HCT116 (cell line): Measurements from ENCODE around the gene TRIM9. TPM values are rescaled to one million over a fixed set of nuclear protein-coding genes. Genes with fewer than 3 reads are reported as not detected.

Experiments used
- ATAC-seq: fragments of 200-7000 bp; cut with Tn5 transposase; 2 replicates; pipeline ENCODE4 v1.9.1; 2020; ENCODE audit warnings: mild to moderate bottlenecking, moderate library complexity
- BruUV-seq: library from RNA; stranded (reverse); fragments of 400-500 nt; replicated peaks from 2 replicates; lab custom pipeline; 2021; lab: Mats Ljungman, UMichigan
- CTCF ChIA-PET: fragments of 300-600 bp; sonication (Branson Sonifier 250); formaldehyde crosslinking; loops from one replicate; lab custom pipeline; 2021; ENCODE audit warnings: antibody characterized with exemption; lab: Charles Lee
- POLR2A ChIA-PET: fragments of 300-600, 350-600 bp; sonication (Branson Sonifier 250); formaldehyde crosslinking; loops from one replicate; lab custom pipeline; 2021; ENCODE audit warnings: antibody characterized with exemption; lab: Charles Lee
- RAD21 ChIA-PET, 2 experiments: fragments of 300-600 bp; sonication (Branson Sonifier 250); formaldehyde crosslinking; loops; one replicate each; lab custom pipeline; 2023; ENCODE audit warnings: low total read pairs in 2 of 2; ENCODE audit not compliant: uncharacterized antibody in 2 of 2, unreplicated experiment in 2 of 2, low non-redundant PET in 1 of 2; lab: Charles Lee
- DNase-seq: peaks from one replicate; pipeline ENCODE4 v3.0.0-alpha.2; 2010; ENCODE audit warnings: low read depth, low spot score
- H2AFZ ChIP-seq: fragments of 200-600 bp; shearing (Covaris generic), sonication (generic); 2 replicates; pipeline ENCODE4 v1.6.1; 2017; ENCODE audit warnings: low read depth, mixed run types, mixed read lengths, antibody characterized with exemption, low read length; ENCODE audit not compliant: poor library complexity, severe bottlenecking
- H3K27ac ChIP-seq: 2 replicates; pipeline ENCODE4 v1.5.1; 2012; ENCODE audit warnings: low read depth, low read length
- H3K27me3 ChIP-seq: fragments of 200-600 bp; sonication (generic); 2 replicates; pipeline ENCODE4 v1.6.1; 2016; ENCODE audit warnings: mixed run types, low read length, mixed read lengths; ENCODE audit not compliant: insufficient read depth
- H3K36me3 ChIP-seq, 2 experiments: fragments of 200-500 bp in 1 of 2; fragments of 200-600 bp in 1 of 2; sonication (Bioruptor generic) in 1 of 2; sonication (generic) in 1 of 2; 2 replicates each; pipeline versions ENCODE4 v1.5.1 to v1.6.1; 2014 to 2016; ENCODE audit warnings: low read length in 2 of 2, inconsistent platforms in 1 of 2, mixed read lengths in 1 of 2, mixed run types in 1 of 2; ENCODE audit not compliant: insufficient read depth in 2 of 2, control insufficient read depth in 1 of 2
- H3K4me1 ChIP-seq, 2 experiments: fragments of 200-600 bp in 1 of 2; sonication (generic) in 1 of 2; 2 replicates each; pipeline versions ENCODE4 v1.5.1 to v1.6.1; 2012 to 2017; ENCODE audit warnings: low read length in 2 of 2, inconsistent platforms in 1 of 2, mild to moderate bottlenecking in 1 of 2, mixed read lengths in 1 of 2, mixed run types in 1 of 2, moderate library complexity in 1 of 2; ENCODE audit not compliant: insufficient read depth in 2 of 2, control insufficient read depth in 1 of 2
- H3K4me2 ChIP-seq: fragments of 200-600 bp; sonication (generic); 2 replicates; pipeline ENCODE4 v1.6.1; 2017; ENCODE audit warnings: mixed run types, low read length, mixed read lengths
- H3K4me3 ChIP-seq, 2 experiments: fragments of 200-600 bp in 1 of 2; sonication (generic) in 1 of 2; replicated peaks in 1 of 2; 2 replicates each; pipeline ENCODE4 v1.5.1; 2011 to 2016; ENCODE audit warnings: low read length in 2 of 2, control low read depth in 1 of 2, low read depth in 1 of 2, mild to moderate bottlenecking in 1 of 2, mixed read lengths in 1 of 2, mixed run types in 1 of 2
- H3K79me2 ChIP-seq: fragments of 200-600 bp; sonication (generic); 2 replicates; pipeline ENCODE4 v1.6.1; 2017; ENCODE audit warnings: mild to moderate bottlenecking, mixed run types, low read length, moderate library complexity, mixed read lengths; ENCODE audit not compliant: insufficient read depth
- H3K9ac ChIP-seq: fragments of 200-600 bp; sonication (generic); 2 replicates; pipeline ENCODE4 v1.6.1; 2016; ENCODE audit warnings: low read length, mixed read lengths
- H3K9me2 ChIP-seq: fragments of 200-600 bp; sonication (generic), shearing (Covaris generic); 2 replicates; pipeline ENCODE4 v1.6.1; 2017; ENCODE audit warnings: mixed run types, mild to moderate bottlenecking, moderate library complexity; ENCODE audit not compliant: insufficient read depth
- H3K9me3 ChIP-seq, 2 experiments: fragments of 200-500 bp in 1 of 2; fragments of 200-600 bp in 1 of 2; sonication (Bioruptor generic) in 1 of 2; sonication (generic) in 1 of 2; 2 replicates each; pipeline ENCODE4 v1.6.1; 2014 to 2017; ENCODE audit warnings: low read length in 2 of 2, mixed read lengths in 2 of 2, inconsistent platforms in 1 of 2, low read depth in 1 of 2, mild to moderate bottlenecking in 1 of 2, mixed run types in 1 of 2, moderate library complexity in 1 of 2; ENCODE audit not compliant: control insufficient read depth in 1 of 2, insufficient read depth in 1 of 2
- H4K20me1 ChIP-seq: fragments of 200-600 bp; sonication (generic), shearing (Covaris generic); 2 replicates; pipeline ENCODE4 v1.6.1; 2017; ENCODE audit warnings: mixed run types, mild to moderate bottlenecking, moderate library complexity; ENCODE audit not compliant: insufficient read depth
- EGR1 ChIP-seq: IDR thresholded peaks from 2 replicates; pipeline ENCODE4 v1.6.1; 2012; ENCODE audit warnings: low read depth
- ELF1 ChIP-seq: IDR thresholded peaks from 2 replicates; pipeline ENCODE4 v1.6.1; 2012; ENCODE audit warnings: low read depth, borderline replicate concordance
- EZH2 ChIP-seq: fragments of 200-600 bp; sonication (generic); IDR thresholded peaks from 2 replicates; pipeline ENCODE4 v1.6.1; 2017; ENCODE audit warnings: antibody characterized with exemption, mixed run types
- FOSL1 ChIP-seq: IDR thresholded peaks from 2 replicates; pipeline ENCODE4 v1.6.1; 2012; ENCODE audit warnings: low read depth
- RAD21 ChIP-seq: IDR thresholded peaks from 2 replicates; pipeline ENCODE4 v1.6.1; 2012; ENCODE audit warnings: low read depth, mild to moderate bottlenecking
- SIN3A ChIP-seq: IDR thresholded peaks from 2 replicates; pipeline ENCODE4 v1.6.1; 2012; ENCODE audit warnings: low read depth
- SP1 ChIP-seq: IDR thresholded peaks from 2 replicates; pipeline ENCODE4 v1.6.1; 2012; ENCODE audit warnings: low read depth
- YY1 ChIP-seq: IDR thresholded peaks from 2 replicates; pipeline ENCODE4 v1.6.1; 2011; ENCODE audit warnings: low read length, low read depth, moderate library complexity, mild to moderate bottlenecking; ENCODE audit not compliant: insufficient replicate concordance; ENCODE audit errors: extremely low read depth
- ZFX ChIP-seq: fragments of 450-650 bp; IDR thresholded peaks from 2 replicates; pipeline ENCODE4 v1.6.1; 2017
- ZNF274 ChIP-seq: fragments of 200-500 bp; sonication (Bioruptor generic); IDR thresholded peaks from 2 replicates; pipeline ENCODE4 v1.6.1; 2014; ENCODE audit warnings: mild to moderate bottlenecking, low read depth, low read length, inconsistent platforms
- intact Hi-C: fragments of 100-400 bp; cut with micrococcal nuclease; formaldehyde crosslinking; loops from 2 replicates; pipeline ENCODE4 v1.10.0; 2022
- total RNA-seq: library from RNA; stranded (reverse); gene quantifications from one replicate; pipeline ENCODE4 v1.2.1, GENCODE V29; 2021; ENCODE audit not compliant: unreplicated experiment
- TF ChIP-seq, protein P1 (sequence below): IDR thresholded peaks from 2 replicates; pipeline ENCODE4 v1.6.1; 2012
- TF ChIP-seq, protein P2 (sequence below), 3 experiments: fragments of 200-600 bp in 1 of 3; sonication (generic) in 1 of 3; IDR thresholded peaks in 2 of 3; conservative IDR thresholded peaks in 1 of 3; 2 replicates each; pipeline ENCODE4 v1.5.1; 2012 to 2017; ENCODE audit warnings: low read depth in 2 of 3, low read length in 2 of 3, antibody characterized with exemption in 1 of 3, borderline replicate concordance in 1 of 3, control low read depth in 1 of 3, mild to moderate bottlenecking in 1 of 3, mixed read lengths in 1 of 3, mixed run types in 1 of 3, moderate library complexity in 1 of 3; ENCODE audit not compliant: insufficient read depth in 1 of 3

The TRIM9 gene
- total RNA-seq, 1 experiment from 2014 or later = 4.6 TPM

DNA sequence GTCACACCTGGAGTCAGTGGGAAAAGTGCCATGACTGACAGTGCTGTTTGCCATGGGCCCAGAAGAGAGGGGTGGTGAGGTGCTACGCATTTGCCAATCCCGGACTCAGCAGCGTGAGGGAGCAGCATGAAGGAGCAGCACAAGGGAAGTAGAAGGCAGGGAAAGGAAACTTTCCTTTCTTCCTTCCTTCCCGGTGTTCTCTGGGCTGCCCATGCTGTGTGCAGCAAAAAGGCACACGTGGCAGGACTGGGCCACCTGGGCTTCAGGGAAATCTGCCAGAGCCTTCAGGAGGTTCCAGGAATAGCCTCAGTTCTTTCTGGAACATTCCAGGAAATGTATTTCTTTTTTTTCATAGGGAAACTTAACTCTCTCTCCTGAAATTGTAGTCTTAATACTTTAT, 23.0 kb downstream of the TRIM9 start:
- Histone ChIP-seq H4K20me1 (no peaks in the 10 kb centered on the region), H3K27ac (no peak overlapping the region), H3K79me2 (no peaks in the 10 kb centered on the region), H3K4me1 (no peaks in the 10 kb centered on the region), H3K4me3 (no peak overlapping the region), H3K4me2 (no peak overlapping the region), H3K27me3 (no peaks in the 10 kb centered on the region), H3K9me3 (no peaks in the 10 kb centered on the region)
- no peak for ATAC-seq
- ChIA-PET CTCF (no interaction called here), POLR2A (no interaction called here)
- BruUV-seq = no TSS peak
- TF ChIP-seq EGR1 (no peak), SIN3A (no peak), ZFX (no peak), ZNF274 (no peak), YY1 (no peak), ELF1 (no peak), RAD21 (no peak), SP1 (no peak), EZH2 (no peak), FOSL1 (no peak)
- TF ChIP-seq, protein P1, sequence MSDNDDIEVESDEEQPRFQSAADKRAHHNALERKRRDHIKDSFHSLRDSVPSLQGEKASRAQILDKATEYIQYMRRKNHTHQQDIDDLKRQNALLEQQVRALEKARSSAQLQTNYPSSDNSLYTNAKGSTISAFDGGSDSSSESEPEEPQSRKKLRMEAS = no peak
- TF ChIP-seq, protein P2, sequence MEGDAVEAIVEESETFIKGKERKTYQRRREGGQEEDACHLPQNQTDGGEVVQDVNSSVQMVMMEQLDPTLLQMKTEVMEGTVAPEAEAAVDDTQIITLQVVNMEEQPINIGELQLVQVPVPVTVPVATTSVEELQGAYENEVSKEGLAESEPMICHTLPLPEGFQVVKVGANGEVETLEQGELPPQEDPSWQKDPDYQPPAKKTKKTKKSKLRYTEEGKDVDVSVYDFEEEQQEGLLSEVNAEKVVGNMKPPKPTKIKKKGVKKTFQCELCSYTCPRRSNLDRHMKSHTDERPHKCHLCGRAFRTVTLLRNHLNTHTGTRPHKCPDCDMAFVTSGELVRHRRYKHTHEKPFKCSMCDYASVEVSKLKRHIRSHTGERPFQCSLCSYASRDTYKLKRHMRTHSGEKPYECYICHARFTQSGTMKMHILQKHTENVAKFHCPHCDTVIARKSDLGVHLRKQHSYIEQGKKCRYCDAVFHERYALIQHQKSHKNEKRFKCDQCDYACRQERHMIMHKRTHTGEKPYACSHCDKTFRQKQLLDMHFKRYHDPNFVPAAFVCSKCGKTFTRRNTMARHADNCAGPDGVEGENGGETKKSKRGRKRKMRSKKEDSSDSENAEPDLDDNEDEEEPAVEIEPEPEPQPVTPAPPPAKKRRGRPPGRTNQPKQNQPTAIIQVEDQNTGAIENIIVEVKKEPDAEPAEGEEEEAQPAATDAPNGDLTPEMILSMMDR (IDR thresholded peaks at IDR 0.05 in 2 of 3, conservative IDR thresholded peaks at IDR 0.05 in 1 of 3; ENCODE audit: borderline replicate concordance in 1 of 3, insufficient read depth in 1 of 3, low read depth in 2 of 3, low read length in 2 of 3) = no peak
- TF ChIP-seq, all 23 proteins: peak for 0
- H2AFZ ChIP-seq = no peak overlapping the region
- no peaks in the 10 kb centered on the region for H3K9me2 ChIP-seq
- RAD21 ChIA-PET = no interaction called here
- no peak for DNase-seq
- no peak overlapping the region for H3K9ac ChIP-seq
- intact Hi-C loops = no loop called here
- H3K36me3 ChIP-seq = no peaks in the 10 kb centered on the region
